Measurements from ENCODE around the gene SLC15A4.

DNA sequence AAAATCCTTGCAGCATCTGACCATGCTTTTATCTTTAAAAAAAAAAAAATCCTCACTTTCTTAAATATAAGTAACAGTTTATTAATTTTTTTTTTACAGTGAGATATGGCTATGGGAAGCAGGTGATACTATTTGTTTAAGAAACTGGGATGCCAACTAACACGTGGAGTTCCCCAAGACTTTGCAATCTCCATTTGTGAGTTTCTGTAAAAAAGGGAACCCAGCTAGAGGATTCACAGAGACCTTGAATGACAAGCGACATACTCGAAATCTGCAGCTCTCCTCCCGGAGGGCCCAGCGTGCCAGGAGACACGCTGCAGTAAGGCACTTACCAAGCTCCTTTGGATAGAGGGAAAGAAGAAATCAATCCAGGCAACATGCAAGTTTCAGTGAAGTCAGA, 30.1 kb downstream of the SLC15A4 start:
- TF ChIP-seq, protein P1, sequence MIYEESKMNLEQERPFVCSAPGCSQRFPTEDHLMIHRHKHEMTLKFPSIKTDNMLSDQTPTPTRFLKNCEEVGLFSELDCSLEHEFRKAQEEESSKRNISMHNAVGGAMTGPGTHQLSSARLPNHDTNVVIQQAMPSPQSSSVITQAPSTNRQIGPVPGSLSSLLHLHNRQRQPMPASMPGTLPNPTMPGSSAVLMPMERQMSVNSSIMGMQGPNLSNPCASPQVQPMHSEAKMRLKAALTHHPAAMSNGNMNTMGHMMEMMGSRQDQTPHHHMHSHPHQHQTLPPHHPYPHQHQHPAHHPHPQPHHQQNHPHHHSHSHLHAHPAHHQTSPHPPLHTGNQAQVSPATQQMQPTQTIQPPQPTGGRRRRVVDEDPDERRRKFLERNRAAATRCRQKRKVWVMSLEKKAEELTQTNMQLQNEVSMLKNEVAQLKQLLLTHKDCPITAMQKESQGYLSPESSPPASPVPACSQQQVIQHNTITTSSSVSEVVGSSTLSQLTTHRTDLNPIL (CRISPR knock-in tag; IDR thresholded peaks at IDR 0.05; ENCODE audit: low read depth) = no peak
- TF ChIP-seq GLIS3 (CRISPR knock-in tag; IDR thresholded peaks at IDR 0.05) = no peak
- TF ChIP-seq ZC3H10 (CRISPR knock-in tag; IDR thresholded peaks at IDR 0.05) = no peak
- TF ChIP-seq, protein P2, sequence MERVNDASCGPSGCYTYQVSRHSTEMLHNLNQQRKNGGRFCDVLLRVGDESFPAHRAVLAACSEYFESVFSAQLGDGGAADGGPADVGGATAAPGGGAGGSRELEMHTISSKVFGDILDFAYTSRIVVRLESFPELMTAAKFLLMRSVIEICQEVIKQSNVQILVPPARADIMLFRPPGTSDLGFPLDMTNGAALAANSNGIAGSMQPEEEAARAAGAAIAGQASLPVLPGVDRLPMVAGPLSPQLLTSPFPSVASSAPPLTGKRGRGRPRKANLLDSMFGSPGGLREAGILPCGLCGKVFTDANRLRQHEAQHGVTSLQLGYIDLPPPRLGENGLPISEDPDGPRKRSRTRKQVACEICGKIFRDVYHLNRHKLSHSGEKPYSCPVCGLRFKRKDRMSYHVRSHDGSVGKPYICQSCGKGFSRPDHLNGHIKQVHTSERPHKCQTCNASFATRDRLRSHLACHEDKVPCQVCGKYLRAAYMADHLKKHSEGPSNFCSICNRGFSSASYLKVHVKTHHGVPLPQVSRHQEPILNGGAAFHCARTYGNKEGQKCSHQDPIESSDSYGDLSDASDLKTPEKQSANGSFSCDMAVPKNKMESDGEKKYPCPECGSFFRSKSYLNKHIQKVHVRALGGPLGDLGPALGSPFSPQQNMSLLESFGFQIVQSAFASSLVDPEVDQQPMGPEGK (CRISPR knock-in tag; IDR thresholded peaks at IDR 0.05; ENCODE audit: borderline replicate concordance) = no peak
- TF ChIP-seq ISL1 (CRISPR knock-in tag; IDR thresholded peaks at IDR 0.05) = no peak
- TF ChIP-seq ZFP3 (CRISPR knock-in tag; IDR thresholded peaks at IDR 0.05) = no peak

All from SK-N-SH treated with all-trans-retinoic acid at 6 μM for 48 hours (cell line).